ENCODE results near the gene C12orf76. TPM values are rescaled to one million over a fixed set of nuclear protein-coding genes. Genes with fewer than 3 reads are reported as not detected.
"Not testable (repeated sequence)": the region's sequence is repeated elsewhere in the genome, so short reads cannot be mapped to it uniquely, and the experiment has no call there.

Gene C12orf76
- total RNA-seq, 2 donors from 2014 or later: 9.9 to 16.3 TPM

GRCh38 chr12:110073049-110073831 is 24.9 kb upstream of the C12orf76 start:
- Mint-ChIP-seq H3K9me3 (no peaks in the 10 kb centered on the region), H3K27me3 (no peaks in the 10 kb centered on the region), H3K36me3 (ENCODE audit: low read depth) (no peaks in the 10 kb centered on the region), H3K27ac (peak overlapping the region; percentile 90), H3K4me1 (peaks cover 29% of the 10 kb centered on the region), H3K4me3 (peak overlapping the region; percentile 98)
- peak; percentile 73 for ATAC-seq (replicated peaks)

DNA sequence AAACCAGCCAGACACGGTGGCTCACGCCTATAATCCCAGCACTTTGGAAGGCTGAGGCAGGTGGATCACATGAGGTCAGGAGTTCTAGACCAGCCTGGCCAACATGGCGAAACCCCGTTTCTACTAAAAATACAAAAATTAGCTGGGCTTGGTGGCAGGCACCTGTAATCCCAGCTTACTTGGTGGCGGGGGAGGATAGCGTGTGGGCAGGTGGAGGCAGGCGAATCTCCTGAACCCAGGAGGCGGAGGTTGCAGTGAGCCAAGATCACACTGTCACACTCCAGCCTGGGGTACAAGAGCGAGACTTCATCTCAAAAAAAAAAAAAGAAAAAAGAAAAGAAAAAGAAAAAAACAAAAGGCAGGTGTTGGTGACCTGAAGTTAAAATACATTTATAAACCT is 24.3 kb upstream of the C12orf76 start:
- H3K27me3 Mint-ChIP-seq; ATAC-seq (replicated peaks); H3K9me3 Mint-ChIP-seq; H3K36me3 Mint-ChIP-seq (ENCODE audit: low read depth): not testable (repeated sequence)
- peaks cover 27% of the 10 kb centered on the region for H3K4me1 Mint-ChIP-seq
- H3K4me3 Mint-ChIP-seq: peak overlapping the region; percentile 98
- H3K27ac Mint-ChIP-seq: peak overlapping the region; percentile 90

- Mint-ChIP-seq H3K4me1 (peaks cover 24% of the 10 kb centered on the region), H3K36me3 (ENCODE audit: low read depth) (no peaks in the 10 kb centered on the region), H3K4me3 (peak overlapping the region; percentile 98), H3K27me3 (no peaks in the 10 kb centered on the region), H3K9me3 (no peaks in the 10 kb centered on the region), H3K27ac (peak overlapping the region; percentile 90)
- no peak for ATAC-seq (replicated peaks)
These were observed 23.6 kb upstream of the C12orf76 start for GRCh38 chr12:110071967-110072366.

GRCh38 chr12:110071504-110071903 is 23.2 kb upstream of the C12orf76 start:
- Mint-ChIP-seq H3K4me3 (peak overlapping the region; percentile 98), H3K27ac (no peak overlapping the region), H3K4me1 (peaks cover 24% of the 10 kb centered on the region), H3K27me3 (no peaks in the 10 kb centered on the region), H3K9me3 (no peaks in the 10 kb centered on the region), H3K36me3 (ENCODE audit: low read depth) (no peaks in the 10 kb centered on the region)
- peak; percentile 61 for ATAC-seq (replicated peaks)

DNA sequence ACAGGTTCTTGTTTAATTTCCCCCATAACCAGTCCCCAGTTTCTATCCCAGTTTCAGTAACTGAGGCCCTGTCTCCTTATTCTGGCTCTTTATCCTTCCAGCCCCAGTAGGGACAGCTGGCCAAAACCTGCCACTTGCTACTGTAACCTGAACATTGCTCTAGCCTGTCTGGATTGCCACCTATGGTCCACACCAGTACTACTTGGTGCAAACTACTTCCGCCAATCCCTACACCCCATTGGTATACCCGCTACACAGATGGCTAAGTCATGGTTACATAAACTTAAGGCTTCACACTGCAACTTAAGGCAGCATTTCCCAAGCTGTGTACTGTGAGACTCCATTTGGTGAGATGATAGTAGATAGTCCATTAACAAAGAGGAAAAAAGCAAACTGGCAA is 20.3 kb upstream of the C12orf76 start:
- H3K4me1 Mint-ChIP-seq: peaks cover 25% of the 10 kb centered on the region
- H3K36me3 Mint-ChIP-seq (ENCODE audit: low read depth): no peaks in the 10 kb centered on the region
- no peak overlapping the region for H3K27ac Mint-ChIP-seq
- H3K9me3 Mint-ChIP-seq: no peaks in the 10 kb centered on the region
- no peak for ATAC-seq (replicated peaks)
- H3K4me3 Mint-ChIP-seq: no peak overlapping the region
- no peaks in the 10 kb centered on the region for H3K27me3 Mint-ChIP-seq

DNA sequence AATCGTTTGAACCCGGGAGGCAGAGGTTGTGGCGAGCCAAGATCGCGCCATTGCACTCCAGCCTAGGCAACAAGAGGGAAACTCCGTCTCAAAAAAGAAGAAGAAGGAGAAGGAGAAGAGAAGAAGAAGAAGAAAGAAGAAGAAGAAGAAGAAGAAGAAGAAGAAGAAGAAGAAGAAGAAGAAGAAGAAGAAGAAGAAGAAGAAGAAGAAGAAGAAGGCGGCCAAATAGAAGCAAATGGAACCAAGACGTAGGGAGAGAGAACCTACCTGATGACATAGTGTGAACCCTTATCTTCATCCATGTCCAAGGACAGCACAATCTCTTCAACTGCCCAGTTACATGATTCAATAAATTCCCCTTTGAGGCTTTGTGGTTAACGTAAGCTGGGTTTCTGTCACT is 19.8 kb upstream of the C12orf76 start:
- not testable (repeated sequence) for H3K27ac Mint-ChIP-seq; ATAC-seq (replicated peaks); H3K36me3 Mint-ChIP-seq (ENCODE audit: low read depth); H3K9me3 Mint-ChIP-seq; H3K4me3 Mint-ChIP-seq; H3K27me3 Mint-ChIP-seq
- H3K4me1 Mint-ChIP-seq: peaks cover 21% of the 10 kb centered on the region

DNA sequence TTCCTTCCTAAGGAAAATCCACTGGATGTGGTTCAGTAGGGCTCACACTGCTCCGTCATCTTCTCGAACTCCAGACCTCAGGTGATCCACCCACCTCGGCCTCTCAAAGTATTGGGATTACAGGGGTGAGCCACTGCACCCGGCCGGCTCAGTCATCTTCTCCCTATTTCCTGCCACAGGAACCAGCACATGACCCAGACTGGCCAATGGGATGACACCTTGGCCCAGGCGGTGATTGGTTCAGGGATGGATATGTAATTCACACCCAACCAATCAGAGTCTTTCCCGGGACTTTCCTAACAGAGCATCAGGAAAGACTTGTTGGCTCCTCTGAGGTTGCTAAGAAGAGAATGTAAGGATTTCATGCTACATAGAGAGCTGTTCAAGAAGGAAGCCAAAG is 19.2 kb upstream of the C12orf76 start:
- no peaks in the 10 kb centered on the region for H3K27me3 Mint-ChIP-seq

DNA sequence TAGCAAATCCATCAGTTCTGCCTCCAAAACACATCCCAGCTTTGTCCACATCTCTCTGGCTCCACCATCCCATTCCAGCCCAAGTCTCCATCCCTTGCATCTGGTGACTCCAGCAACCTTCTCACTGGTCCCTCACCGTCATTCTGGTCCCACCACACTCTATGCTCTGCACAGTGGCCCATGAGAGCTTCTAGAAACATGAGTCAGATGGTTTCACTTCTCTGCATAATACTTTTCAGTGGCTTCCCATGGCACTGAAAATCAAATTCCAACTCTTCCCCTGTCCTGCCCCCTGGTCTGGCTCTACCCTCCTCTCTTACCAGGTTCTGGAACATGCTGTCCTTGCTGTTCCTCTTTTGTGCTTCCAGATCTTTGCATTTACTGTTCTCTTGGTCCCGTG is 17.2 kb upstream of the C12orf76 start:
- H3K9me3 Mint-ChIP-seq: no peaks in the 10 kb centered on the region
- peak; percentile 83 for ATAC-seq (replicated peaks)

More for the DNA sequence above, 19.2 kb upstream of the C12orf76 start:
- no peak overlapping the region for H3K4me3 Mint-ChIP-seq
- H3K9me3 Mint-ChIP-seq: no peaks in the 10 kb centered on the region
- peaks cover 18% of the 10 kb centered on the region for H3K4me1 Mint-ChIP-seq
- no peaks in the 10 kb centered on the region for H3K36me3 Mint-ChIP-seq (ENCODE audit: low read depth)
- H3K27ac Mint-ChIP-seq: no peak overlapping the region
- no peak for ATAC-seq (replicated peaks)

GRCh38 chr12:110062241-110062640 is 13.9 kb upstream of the C12orf76 start:
- H3K27ac Mint-ChIP-seq: no peak overlapping the region
- H3K27me3 Mint-ChIP-seq: no peaks in the 10 kb centered on the region

More for the DNA sequence above, 17.2 kb upstream of the C12orf76 start:
- H3K4me1 Mint-ChIP-seq: peaks cover 16% of the 10 kb centered on the region
- peak overlapping the region; percentile 12 for H3K27ac Mint-ChIP-seq
- H3K27me3 Mint-ChIP-seq: no peaks in the 10 kb centered on the region
- no peaks in the 10 kb centered on the region for H3K36me3 Mint-ChIP-seq (ENCODE audit: low read depth)
- no peak overlapping the region for H3K4me3 Mint-ChIP-seq

DNA sequence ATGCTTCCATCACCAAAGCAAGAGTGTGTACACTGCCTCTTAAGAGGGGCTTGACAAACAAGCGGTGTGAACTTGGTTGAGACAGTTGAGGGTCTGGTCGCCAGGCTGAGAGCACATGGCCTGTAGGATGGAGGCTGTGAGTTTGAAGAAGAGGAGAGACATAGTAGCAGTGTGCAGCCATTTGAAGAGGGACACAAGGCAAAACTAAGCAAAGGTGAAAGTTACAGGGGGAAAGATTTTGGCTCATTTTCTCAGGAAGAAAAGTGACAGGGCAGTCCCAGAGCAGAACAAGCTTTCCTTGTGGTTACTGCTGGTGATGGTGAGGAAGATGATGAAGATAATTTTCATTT is 11.3 kb upstream of the C12orf76 start:
- peak overlapping the region; percentile 32 for H3K4me3 Mint-ChIP-seq
- H3K36me3 Mint-ChIP-seq (ENCODE audit: low read depth): no peaks in the 10 kb centered on the region
- H3K27ac Mint-ChIP-seq: peak overlapping the region; percentile 50
- ATAC-seq (replicated peaks): peak; percentile 8
- H3K4me1 Mint-ChIP-seq: peaks cover 34% of the 10 kb centered on the region
- H3K9me3 Mint-ChIP-seq: no peaks in the 10 kb centered on the region
- no peaks in the 10 kb centered on the region for H3K27me3 Mint-ChIP-seq

More at GRCh38 chr12:110062241-110062640, 13.9 kb upstream of the C12orf76 start:
- Mint-ChIP-seq H3K4me3 (no peak overlapping the region), H3K4me1 (peaks cover 27% of the 10 kb centered on the region), H3K36me3 (ENCODE audit: low read depth) (no peaks in the 10 kb centered on the region), H3K9me3 (no peaks in the 10 kb centered on the region)
- ATAC-seq (replicated peaks): no peak

- Mint-ChIP-seq H3K27ac (peak overlapping the region; percentile 50), H3K4me3 (peak overlapping the region; percentile 32), H3K27me3 (no peaks in the 10 kb centered on the region), H3K9me3 (no peaks in the 10 kb centered on the region), H3K4me1 (peaks cover 37% of the 10 kb centered on the region), H3K36me3 (ENCODE audit: low read depth) (no peaks in the 10 kb centered on the region)
- ATAC-seq (replicated peaks): no peak
These were observed 10.7 kb upstream of the C12orf76 start for GRCh38 chr12:110058875-110059615.

- peaks cover 37% of the 10 kb centered on the region for H3K4me1 Mint-ChIP-seq
- not testable (repeated sequence) for H3K36me3 Mint-ChIP-seq (ENCODE audit: low read depth); H3K9me3 Mint-ChIP-seq; H3K27me3 Mint-ChIP-seq
- peak; percentile 44 for ATAC-seq (replicated peaks)
- peak overlapping the region; percentile 19 for H3K4me3 Mint-ChIP-seq
- H3K27ac Mint-ChIP-seq: peak overlapping the region; percentile 39
These were observed 8.3 kb upstream of the C12orf76 start for GRCh38 chr12:110056643-110057042.

GRCh38 chr12:110055375-110056352 is 7.3 kb upstream of the C12orf76 start:
- H3K4me1 Mint-ChIP-seq: peaks cover 31% of the 10 kb centered on the region
- H3K9me3 Mint-ChIP-seq; H3K36me3 Mint-ChIP-seq (ENCODE audit: low read depth); H3K27me3 Mint-ChIP-seq: not testable (repeated sequence)
- peak overlapping the region; percentile 39 for H3K27ac Mint-ChIP-seq
- H3K4me3 Mint-ChIP-seq: peak overlapping the region; percentile 44
- peak; percentile 57 for ATAC-seq (replicated peaks)

DNA sequence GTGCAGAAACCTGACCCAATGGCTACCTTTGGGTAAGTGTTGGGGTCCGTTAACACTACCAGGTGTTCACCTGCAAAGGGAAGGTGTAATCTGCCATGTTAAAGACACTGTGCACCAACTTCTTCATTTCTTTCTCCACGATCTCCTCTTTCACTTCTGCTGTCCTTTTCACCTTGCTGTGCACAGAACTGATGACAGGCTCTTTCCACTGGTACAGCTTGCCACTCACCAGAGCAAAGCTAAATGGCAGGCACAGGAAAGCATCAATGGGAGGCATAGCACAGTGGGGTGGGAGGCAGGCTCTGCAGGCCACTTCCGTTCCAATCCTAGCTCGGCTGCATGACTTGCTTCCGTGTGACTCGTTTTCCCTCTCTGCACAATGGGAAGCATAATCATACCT is 2.6 kb upstream of the C12orf76 start:
- Mint-ChIP-seq H3K9me3 (no peaks in the 10 kb centered on the region), H3K4me3 (no peak overlapping the region), H3K27ac (no peak overlapping the region), H3K4me1 (peaks cover 18% of the 10 kb centered on the region), H3K27me3 (no peaks in the 10 kb centered on the region), H3K36me3 (ENCODE audit: low read depth) (no peaks in the 10 kb centered on the region)
- no peak for ATAC-seq (replicated peaks)

All from activated T-helper 17 cell treated with anti-CD3 and anti-CD28 coated beads, Interleukin-2, amount 50 U/mL, for 72 hours (primary cell).